Activated CD8-positive, alpha-beta memory T cell treated with anti-CD3 and anti-CD28 coated beads for 36 hours (primary cell): Measurements from ENCODE around the gene DBNDD2. TPM values are rescaled to one million over a fixed set of nuclear protein-coding genes. Genes with fewer than 3 reads are reported as not detected.

Source experiments
- CTCF ChIA-PET: fragments of 350-600 bp; sonication (Branson Sonifier 250); formaldehyde crosslinking; loops from one replicate; lab custom pipeline; 2021; ENCODE audit warnings: antibody characterized with exemption; lab: Charles Lee
- POLR2A ChIA-PET: fragments of 350-600 bp; sonication (Branson Sonifier 250); formaldehyde crosslinking; loops from one replicate; lab custom pipeline; 2021; ENCODE audit warnings: antibody characterized with exemption; lab: Charles Lee
- total RNA-seq, 2 experiments: library from RNA; stranded (reverse); gene quantifications; one replicate each; pipeline ENCODE4 v1.2.3, GENCODE V29; 2021

The DBNDD2 gene
- total RNA-seq, 2 experiments from 2014 or later: 10.4 to 10.6 TPM

DNA sequence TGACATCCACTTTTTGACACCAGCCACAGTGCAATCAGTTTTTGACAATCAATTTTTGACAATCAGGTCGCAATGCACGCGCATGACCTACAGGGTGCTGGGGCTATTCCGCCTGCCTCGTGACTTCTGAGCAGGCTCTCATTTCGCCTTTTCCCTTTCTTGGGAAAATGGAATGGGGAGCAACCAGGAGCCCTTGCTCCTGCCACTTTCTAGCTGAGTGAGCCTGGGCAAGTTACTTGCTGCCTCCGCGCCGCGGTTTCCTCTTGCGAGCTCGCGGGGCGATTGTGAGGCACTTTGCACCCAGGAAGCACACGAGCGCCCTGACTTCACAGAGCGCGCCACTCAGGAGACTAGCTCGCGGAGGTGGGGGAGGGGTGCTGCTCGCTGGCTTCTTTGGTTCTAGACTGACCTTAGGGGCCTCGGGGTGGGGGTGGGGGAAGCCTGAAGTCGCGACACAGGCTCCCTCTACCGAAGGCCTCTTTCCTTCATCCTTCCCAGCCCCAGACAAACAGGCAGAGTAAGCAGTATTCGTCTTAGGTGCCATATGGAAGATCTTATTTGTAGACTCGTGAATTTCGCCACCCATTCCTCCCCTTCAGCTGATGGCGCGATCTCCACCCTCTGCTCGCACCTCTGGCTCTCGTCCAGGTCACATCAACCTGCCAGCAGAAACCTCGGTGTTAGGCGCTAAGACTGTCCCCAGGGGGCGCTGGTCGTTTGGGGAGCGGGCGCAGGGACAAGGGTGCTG is 34.6 kb upstream of the DBNDD2 start:
- CTCF ChIA-PET: interaction anchor here (0.6 to 5.4 kb wide), 32 partner anchors 10 to 397 kb away, joined by 3 to 63 read pairs (median 5); partner anchors contain the start of genes PIGT, SDC4 and SYS1
- POLR2A ChIA-PET: interaction anchor here (0.7 to 2.6 kb wide), 8 partner anchors 11 to 597 kb away, joined by 3 to 18 read pairs (median 5); partner anchors contain the start of genes DNTTIP1, PIGT, SDC4 and SYS1

DNA sequence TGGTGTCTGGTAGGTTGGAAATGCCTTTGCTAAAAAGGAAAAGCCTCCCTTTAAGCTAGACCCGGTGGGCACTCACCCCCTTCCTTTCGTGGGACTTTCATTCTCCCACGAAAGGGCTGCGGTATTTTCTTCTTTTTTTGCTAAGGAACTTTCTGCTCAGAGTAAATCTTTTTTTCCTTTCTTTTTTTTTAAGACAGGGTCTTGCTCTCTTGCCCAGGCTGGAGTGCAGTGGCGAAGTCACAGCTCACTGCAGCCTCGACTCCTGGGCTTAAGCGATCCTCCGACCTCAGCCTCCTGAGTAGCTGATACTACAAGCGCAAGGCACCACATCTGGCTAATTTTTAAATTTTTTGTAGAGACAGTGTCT is 34.0 kb upstream of the DBNDD2 start:
- POLR2A ChIA-PET: interaction anchor here (1.1 to 2.6 kb wide), 4 partner anchors 11 to 63 kb away, joined by 4 to 18 read pairs (median 8); partner anchors contain the start of genes PIGT, SDC4 and SYS1

DNA sequence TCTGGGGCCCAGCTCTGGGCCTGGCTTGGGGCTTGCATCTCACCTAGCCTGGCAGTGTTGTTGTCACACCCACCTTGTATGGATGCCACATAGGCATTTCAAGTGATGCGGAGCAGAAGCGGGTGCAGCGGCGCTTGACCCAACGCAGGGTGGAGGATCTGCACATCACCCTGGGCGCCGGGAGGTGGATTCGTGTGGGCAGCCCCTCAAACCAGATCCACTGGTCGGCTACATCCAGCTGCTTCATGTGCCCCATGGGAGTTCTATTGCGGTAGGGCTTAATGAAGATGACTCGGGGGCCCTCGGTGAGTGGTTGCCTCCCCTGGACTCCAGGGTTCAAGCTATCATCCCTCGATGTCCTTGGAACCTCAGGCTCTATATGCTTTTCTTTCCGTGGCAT is 33.1 kb upstream of the DBNDD2 start:
- ChIA-PET POLR2A (interaction anchor here (0.8 to 2.6 kb wide), 2 partner anchors 12 to 62 kb away, joined by 3 to 18 read pairs; partner anchors contain the start of gene SYS1), CTCF (interaction anchor here (1.2 to 5.4 kb wide), 8 partner anchors 9 to 411 kb away, joined by 3 to 63 read pairs (median 15); partner anchors contain the start of genes PIGT, SDC4 and SYS1)

More for the DNA sequence above, 34.0 kb upstream of the DBNDD2 start:
- CTCF ChIA-PET: interaction anchor here (0.6 to 5.4 kb wide), 31 partner anchors 10 to 397 kb away, joined by 3 to 63 read pairs (median 5); partner anchors contain the start of genes PIGT, SDC4 and SYS1

DNA sequence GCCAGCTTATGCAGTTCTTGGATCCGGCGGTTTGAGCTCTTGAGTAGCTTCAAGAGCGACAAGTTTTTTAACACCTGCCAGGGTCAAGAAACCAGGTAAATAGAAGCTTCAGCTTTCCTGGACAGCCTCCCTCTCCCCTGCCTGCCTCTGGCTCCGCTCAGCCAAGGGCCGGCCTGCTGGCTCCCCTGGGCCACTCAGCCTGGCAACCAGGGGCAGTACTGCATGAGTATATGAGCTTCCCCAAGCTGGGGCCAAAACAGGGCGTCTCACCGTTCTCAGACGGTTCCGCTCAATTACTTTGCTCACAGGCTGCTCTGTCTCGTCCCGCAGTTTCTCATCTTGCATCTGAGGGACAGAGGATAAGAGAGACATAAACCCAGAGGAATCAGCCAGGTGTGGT is 30.8 kb upstream of the DBNDD2 start:
- CTCF ChIA-PET: interaction anchor here (0.9 to 2.6 kb wide), 4 partner anchors 14 to 73 kb away, joined by 3 to 6 read pairs (median 5); partner anchors contain the start of gene SYS1

DNA sequence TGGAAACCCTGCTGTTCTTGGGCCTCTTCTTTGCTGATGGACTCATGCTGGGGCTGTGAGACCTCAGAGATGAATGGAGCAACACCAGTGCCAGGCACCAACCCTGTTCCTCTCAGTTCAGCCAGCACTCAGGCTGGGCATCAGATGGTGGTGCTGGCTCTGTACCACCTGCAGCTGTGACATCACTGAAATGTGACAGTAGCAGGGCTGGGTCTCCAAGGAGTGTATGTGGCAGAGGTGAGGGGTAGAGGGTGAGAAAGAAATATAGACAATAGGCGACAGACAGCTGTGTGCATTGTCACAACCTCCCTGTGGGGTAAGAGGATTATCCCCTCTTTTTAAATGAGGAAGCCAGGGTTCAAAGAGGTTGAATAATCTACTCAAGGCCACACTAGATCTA is 29.9 kb upstream of the DBNDD2 start, which contains the start of gene TP53TG5:
Gene TP53TG5 (minus strand): TSS at position 135 of the 400 bp plus-strand sequence. CDS start 89 bp downstream, at position 46.
- POLR2A ChIA-PET: no interaction called here
- CTCF ChIA-PET: interaction anchor here (1.7 to 2.6 kb wide), 2 partner anchors 15 to 72 kb away, joined by 6 read pairs; partner anchors contain the start of gene SYS1

More for the DNA sequence above, 30.8 kb upstream of the DBNDD2 start:
- POLR2A ChIA-PET: interaction anchor here (0.6 kb wide), 1 partner anchor 44 kb away, joined by 4 read pairs; no protein-coding TSS in a partner anchor

DNA sequence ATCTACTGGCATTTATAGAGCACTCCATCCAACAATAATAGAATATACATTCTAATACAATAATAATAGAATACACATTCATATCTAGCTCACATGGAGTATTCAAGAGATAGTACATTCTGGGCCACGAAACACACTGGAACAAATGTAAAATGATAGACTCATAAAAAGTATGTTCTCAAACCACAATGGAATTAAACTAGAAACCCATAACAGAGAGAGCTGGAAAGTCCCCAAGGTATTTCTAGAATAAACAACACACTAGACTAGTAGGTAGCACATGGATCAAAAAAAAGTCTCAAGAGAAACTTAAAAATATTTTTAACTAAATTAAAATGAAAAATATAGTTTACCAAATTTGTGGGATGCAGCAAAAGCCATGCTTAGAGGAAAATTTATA is 20.8 kb upstream of the DBNDD2 start:
- ChIA-PET CTCF (interaction anchor here (0.5 to 1.3 kb wide), 4 partner anchors 13 to 63 kb away, joined by 3 to 4 read pairs (median 4); partner anchors contain the start of gene SDC4), POLR2A (no interaction called here)

DNA sequence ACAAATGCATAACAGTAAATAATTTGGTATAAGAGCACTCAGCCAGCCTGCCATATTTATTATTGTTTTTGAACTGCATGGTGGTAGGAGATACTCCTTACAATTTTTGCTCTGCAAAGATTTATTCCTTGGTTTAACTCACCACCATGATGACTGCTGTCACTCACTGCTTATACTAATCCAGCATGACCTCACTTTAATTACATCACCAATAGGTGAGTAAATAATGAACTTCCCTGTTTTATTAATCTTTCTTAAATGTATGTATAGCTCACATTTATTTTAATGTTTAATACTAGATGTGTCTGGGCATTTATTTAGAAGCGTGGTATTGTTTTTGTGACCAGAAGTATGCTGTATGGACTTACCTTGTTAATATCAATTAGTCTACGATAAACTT is 17.2 kb upstream of the DBNDD2 start:
- CTCF ChIA-PET: interaction anchor here (0.8 to 1.0 kb wide), 2 partner anchors 46 to 56 kb away, joined by 3 read pairs; no protein-coding TSS in a partner anchor
- POLR2A ChIA-PET: no interaction called here

DNA sequence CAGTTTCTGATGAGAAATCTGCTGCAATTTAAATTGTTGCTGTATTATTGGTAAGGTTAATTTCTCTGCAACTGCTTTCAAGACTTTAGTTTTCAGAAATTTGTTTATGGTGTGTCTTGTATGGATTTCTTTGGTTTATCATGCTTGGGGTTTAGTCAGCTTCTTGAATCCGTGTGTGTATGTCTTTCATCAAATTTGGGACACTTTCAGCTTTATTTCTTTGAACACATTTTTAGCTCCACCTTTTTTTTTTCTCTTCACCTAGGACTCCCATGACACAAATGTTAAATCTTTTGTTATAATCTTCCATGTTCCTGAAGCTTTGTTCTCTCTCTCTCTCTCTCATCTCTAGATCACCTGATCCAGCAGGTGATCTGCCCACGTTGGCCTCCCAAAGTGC is 16.5 kb upstream of the DBNDD2 start:
- POLR2A ChIA-PET: no interaction called here
- CTCF ChIA-PET: interaction anchor here (0.8 to 1.0 kb wide), 2 partner anchors 46 to 55 kb away, joined by 3 read pairs; no protein-coding TSS in a partner anchor

DNA sequence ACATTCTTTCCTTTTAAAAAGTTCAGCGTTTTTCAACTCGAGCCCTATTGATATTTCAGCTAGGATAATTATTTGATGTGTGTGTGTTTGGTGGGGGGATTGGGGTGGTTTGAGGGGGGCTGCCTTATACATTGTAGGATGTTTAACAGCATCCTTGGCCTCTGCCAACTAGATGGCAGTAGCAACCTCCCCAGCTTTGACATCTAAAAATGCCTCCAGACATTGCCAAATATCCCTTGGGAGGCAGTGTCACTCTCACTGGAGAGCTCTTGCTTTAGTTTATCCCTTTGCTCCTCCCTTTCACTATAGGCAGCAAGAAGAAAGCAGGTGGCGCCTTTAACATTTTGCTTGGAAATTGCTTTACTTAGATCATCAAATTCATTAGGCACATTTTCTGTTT is 15.4 kb upstream of the DBNDD2 start:
- ChIA-PET POLR2A (interaction anchor here (0.8 to 1.0 kb wide), 2 partner anchors 20 to 27 kb away, joined by 3 to 8 read pairs; no protein-coding TSS in a partner anchor), CTCF (interaction anchor here (3.1 kb wide), 1 partner anchor 20 kb away, joined by 17 read pairs; no protein-coding TSS in a partner anchor)

DNA sequence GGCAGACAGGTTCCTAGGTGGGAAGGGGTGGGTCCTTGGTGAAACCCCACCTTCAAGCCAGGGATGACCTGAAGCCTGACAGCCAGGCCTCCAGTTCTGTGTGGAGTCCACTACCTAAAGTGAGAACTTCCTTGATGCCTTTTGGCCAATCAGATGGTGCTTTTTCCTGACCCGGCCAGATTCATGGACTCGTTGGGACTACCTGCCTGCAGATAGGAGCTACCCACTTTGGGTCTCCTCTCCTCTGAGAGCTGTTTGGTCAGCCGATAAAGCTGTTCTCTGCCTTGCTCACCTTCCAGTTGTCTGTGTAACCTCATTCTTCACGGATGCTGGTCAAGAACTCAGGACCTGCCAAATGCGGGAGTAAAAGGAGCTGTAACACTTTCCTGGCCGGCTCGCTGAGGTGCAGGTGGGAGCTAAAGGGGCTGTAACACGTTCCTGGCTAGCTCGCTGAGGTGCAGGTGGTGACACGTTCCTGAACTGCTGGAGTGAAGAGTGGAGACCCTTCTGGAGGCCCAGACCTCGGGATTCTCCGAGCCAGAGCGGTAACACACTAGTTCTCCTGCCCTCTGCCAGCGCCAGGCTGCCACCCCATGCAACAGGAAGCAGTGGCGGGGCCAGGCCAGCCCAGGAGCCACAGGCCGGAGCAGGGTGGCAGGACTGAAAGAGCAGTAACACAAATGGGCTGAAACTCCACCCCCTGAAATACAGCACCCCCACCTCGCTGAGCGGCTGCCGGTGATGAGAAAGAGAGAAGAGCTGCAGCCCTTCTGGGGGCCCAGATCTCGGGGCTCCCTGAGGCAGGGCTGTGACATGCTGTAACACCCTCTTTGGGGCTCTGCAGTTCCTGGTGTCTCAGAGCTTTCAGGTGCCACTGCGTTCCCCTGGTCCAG is 13.6 kb upstream of the DBNDD2 start:
- ChIA-PET CTCF (interaction anchor here (3.1 kb wide), 1 partner anchor 21 kb away, joined by 17 read pairs; no protein-coding TSS in a partner anchor), POLR2A (no interaction called here)

DNA sequence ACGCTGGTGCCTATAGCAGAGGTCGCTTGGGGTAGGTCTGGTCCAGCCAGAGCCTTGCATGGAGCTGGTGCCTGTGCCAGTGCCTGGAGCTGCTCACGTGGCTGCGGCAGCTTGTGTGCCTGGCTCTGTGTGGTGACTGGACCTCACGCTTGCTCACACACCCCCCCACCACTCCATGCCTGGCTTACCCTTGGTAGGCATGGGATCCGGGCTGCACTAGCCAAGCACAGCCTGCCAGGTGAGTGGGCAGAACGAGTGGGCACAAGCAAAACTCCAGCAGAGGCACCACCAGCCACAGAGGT is 13.0 kb upstream of the DBNDD2 start:
- ChIA-PET CTCF (interaction anchor here (3.1 kb wide), 1 partner anchor 22 kb away, joined by 17 read pairs; no protein-coding TSS in a partner anchor), POLR2A (no interaction called here)

DNA sequence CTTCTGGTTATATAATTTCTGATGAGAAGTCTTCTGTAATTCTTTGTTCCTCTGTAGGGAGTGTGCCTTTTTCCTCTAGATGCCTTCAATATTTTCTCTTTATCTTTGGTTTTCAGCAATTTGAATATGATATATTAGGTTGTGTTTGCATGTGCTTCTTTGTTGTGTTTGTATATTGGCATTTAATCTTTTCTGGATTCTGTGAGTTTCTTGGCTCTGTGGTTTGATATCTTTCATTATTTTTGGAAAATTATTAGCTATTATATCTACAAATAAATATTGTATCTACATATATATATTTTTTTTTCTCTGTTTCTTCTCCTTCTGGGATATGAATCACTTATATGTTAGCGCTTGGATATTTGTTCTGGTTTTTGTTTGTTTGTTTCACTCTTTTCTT is 9.1 kb upstream of the DBNDD2 start:
- CTCF ChIA-PET: interaction anchor here (1.0 kb wide), 1 partner anchor 25 kb away, joined by 3 read pairs; no protein-coding TSS in a partner anchor
- POLR2A ChIA-PET: no interaction called here

DNA sequence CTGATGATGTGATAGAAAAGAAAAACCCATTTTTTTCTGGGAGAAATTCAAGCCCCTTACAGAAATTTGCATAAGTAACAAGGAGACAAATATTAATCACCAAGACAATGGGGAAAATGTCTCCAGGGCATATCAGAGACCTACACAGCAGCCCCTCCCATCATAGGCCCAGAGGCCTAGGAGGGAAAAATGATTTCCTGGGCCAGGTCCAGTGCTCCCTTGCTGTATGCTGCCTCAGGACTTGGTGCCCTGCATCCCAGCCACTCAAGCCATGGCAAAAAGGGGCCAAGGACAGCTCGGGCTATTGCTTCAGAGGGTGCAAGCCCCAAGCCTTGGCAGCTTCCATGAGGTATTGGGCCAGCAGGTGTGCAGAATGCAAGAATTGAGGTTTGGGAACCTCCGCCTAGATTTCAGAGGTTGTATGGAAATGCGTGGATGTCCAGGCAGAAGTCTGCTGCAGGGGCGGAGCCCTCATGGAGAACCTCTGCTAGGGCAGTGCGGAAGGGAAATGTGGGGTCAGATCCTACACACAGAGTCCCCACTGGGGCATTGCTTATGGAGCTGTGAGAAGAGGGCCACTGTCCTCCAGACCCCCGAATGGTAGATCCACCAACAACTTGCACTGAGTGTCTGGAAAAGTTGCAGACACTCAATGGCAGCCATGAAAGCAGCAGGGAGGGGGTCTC is 7.6 kb upstream of the DBNDD2 start:
- POLR2A ChIA-PET: no interaction called here
- CTCF ChIA-PET: interaction anchor here (0.9 kb wide), 1 partner anchor 27 kb away, joined by 3 read pairs; no protein-coding TSS in a partner anchor

DNA sequence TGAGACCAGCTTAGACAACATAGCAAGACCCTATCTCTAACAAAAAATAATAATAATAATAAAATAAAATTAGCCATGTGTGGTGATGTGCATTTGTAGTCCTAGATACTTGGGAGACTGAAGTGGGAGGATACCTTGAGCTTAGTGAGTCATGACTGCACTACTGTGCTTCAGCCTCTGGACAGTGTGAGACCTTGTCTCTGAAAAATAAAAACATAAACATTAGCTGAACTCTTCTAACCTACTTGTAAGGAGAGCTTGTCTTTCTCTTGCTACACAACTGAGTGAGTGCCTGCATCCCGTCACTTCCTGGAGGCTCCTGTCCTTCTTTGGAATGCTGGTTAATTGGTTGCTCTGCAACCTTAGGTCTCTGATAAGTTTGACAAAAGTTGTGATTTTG is 5.1 kb upstream of the DBNDD2 start:
- POLR2A ChIA-PET: no interaction called here
- CTCF ChIA-PET: interaction anchor here (0.9 to 1.1 kb wide), 2 partner anchors 29 to 40 kb away, joined by 3 read pairs; partner anchors contain the start of gene SYS1

DNA sequence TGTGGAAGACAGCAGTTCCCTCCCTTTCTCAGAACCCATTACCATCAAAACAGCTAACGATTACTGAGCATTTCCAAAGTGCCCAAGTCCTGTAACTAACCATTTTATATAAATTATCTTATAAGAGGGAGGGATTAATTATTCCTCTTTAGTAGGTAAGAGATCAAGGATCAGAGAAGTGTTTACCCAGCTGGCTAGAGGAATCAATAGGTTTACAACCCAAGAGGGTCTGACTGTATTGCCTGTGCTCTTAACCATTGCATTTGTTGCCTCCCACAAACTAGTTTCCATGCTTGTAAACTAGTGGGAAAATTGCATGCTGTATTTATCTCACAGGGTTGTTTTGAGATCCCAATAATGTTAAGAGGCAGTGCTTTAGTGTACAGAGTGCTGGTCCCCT is 3.7 kb upstream of the DBNDD2 start:
- ChIA-PET CTCF (interaction anchor here (1.0 to 1.3 kb wide), 2 partner anchors 30 to 93 kb away, joined by 3 read pairs; no protein-coding TSS in a partner anchor), POLR2A (interaction anchor here (0.8 kb wide), 1 partner anchor 996 kb away, joined by 4 read pairs; no protein-coding TSS in a partner anchor)

DNA sequence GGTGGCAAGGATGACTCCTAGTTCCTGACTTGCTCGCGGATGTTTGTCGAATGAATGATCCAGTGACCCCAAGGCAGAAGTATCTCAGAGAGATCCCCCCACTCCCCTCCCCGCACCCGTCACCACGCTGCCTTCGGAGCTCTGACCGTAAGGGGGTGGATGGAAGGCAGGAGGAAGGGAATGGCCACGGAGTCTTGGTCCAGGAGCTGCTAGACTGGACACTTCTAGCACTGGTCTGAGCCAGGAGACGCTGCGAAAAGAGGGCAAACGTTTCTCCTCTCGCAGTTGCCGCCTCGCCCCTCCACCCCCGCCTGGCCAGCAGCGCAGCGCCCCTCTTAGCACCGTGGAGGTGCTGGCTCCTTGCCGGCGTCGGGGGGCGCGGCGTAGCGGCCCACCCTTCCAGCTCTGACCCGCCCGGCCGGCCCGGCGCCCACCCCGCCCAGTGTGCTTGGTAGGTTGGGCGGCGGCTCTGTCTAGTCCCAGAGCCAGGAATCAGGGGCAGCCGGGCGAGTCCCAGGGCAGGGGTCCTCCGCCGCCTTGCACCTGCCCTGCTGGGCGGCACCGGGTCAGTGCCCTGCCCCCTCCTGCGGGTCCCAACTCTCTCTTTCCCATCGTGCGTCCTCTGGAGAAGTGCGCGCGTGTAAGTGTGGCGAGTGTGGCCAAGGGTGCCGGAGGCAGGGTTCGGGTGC is 2.4 kb upstream of the DBNDD2 start:
- CTCF ChIA-PET: interaction anchor here (0.6 to 1.2 kb wide), 2 partner anchors 32 to 87 kb away, joined by 3 to 5 read pairs; no protein-coding TSS in a partner anchor
- POLR2A ChIA-PET: interaction anchor here (0.8 to 1.0 kb wide), 3 partner anchors 13 to 43 kb away, joined by 3 to 4 read pairs (median 4); partner anchors contain the start of gene SYS1
